ENCODE data around the gene PDZK1IP1.
"Not testable (repeated sequence)": the region's sequence is repeated elsewhere in the genome, so short reads cannot be mapped to it uniquely, and the experiment has no call there.

The PDZK1IP1 gene

GRCh38 chr1:47223174-47223920, 33.5 kb upstream of the PDZK1IP1 start:
- no peak for DNase-seq

DNA sequence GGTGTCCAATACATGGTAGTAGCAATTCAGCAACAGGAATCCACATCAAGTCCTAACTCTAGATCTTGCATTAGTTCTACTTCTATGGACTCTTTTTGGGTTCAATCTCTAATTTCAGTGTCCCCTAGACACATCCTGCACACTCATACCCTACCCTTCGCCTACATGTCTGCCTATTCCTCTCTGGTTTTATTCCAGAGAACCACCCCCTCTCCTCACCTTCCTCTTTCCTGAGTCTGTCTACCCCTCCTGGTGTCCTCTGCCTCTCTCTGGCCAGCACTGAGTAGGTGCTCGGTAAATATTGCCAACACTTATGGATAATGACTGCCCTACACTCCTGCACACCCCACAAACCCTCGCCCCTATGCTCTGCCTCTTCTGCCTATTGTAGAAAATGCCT, 32.6 kb upstream of the PDZK1IP1 start:
- no peak for DNase-seq

GRCh38 chr1:47219590-47220220, 29.9 kb upstream of the PDZK1IP1 start:
- DNase-seq: no peak

GRCh38 chr1:47219001-47219400, 29.2 kb upstream of the PDZK1IP1 start:
- no peak for DNase-seq

- DNase-seq: no peak
Measured at GRCh38 chr1:47216278-47217059, 26.6 kb upstream of the PDZK1IP1 start.

- no peak for DNase-seq
Measured at GRCh38 chr1:47215713-47216112, 25.9 kb upstream of the PDZK1IP1 start.

GRCh38 chr1:47214549-47214948, 24.7 kb upstream of the PDZK1IP1 start:
- DNase-seq: no peak

- DNase-seq: no peak
Measured at GRCh38 chr1:47213230-47213963, 23.6 kb upstream of the PDZK1IP1 start.

DNA sequence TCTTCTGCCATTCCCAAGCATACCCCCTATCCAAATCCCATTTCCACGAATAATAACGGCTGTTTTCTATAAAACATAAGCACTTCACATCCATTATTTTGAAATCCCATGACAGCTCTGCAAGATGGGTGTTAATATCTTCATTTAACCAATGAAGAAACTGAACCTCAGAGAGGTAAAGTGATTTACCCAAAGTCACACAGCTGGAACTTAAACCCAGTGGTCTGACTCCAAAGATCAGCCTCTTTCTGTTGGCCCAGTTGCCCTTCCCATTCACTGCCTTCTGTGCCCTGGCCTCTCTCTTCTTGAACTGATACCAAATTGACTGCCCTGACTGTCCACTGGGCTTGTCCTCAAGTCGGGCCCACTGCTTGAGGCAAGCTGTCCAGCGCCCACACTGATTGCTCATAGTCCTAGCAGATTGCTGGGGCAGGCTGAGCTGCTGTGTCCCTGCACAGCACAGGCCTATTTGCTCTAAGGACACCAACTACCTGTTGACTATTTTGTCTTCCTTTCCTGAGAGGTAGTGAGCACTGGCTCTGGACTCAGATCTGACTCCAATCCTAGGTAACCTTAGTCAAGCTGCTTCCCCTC, 22.9 kb upstream of the PDZK1IP1 start:
- no peak for DNase-seq

- no peak for DNase-seq
Measured at GRCh38 chr1:47211796-47212269, 22.0 kb upstream of the PDZK1IP1 start.

DNA sequence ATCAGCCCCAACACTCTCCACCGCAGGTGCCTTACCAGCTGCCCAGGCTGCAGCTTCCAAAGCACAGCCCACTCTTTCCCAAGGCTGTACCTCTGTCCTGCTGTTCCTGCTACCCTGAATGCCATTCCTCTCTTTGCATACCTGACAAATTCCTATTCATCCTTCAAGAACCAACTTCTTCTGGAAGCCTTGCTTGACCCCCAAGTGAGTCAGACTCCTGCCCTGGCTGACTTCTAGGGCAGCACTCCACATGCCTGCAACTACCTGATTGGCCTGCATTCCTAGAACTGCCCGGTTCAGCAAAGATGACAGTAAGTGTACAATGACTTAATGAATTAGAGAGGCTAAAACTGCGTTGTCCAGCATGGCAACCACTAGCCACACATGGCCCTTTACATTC, 20.8 kb upstream of the PDZK1IP1 start:
- DNase-seq: no peak

DNA sequence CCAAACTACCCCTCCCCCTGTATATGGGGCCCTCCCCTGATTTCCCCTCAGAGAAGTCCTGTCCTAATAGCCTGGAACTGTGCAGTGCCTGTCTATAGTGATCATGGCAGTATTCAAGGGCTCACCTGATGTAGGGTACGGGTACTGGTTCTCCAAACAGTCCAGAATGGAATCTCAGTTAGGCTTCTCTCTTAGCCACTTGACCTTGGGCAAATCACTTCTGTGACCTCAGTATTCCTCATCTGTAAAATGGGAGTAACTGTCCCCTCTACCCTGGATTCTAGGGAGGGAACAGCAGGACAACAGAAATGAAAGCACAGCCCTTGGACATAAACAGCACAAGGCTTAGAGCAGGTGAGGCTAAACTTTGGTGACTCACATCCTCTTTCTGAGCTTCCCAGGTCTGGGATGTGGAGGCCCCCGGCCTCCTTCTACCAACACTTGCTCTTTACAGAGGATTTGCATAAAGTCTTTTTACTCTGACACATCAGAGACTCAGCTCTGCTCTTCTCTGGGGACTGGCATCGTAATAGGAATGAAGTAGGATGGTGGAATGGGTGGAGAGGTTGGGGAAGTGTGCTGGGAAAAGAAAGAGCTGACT, 20.0 kb upstream of the PDZK1IP1 start:
- no peak for DNase-seq

DNA sequence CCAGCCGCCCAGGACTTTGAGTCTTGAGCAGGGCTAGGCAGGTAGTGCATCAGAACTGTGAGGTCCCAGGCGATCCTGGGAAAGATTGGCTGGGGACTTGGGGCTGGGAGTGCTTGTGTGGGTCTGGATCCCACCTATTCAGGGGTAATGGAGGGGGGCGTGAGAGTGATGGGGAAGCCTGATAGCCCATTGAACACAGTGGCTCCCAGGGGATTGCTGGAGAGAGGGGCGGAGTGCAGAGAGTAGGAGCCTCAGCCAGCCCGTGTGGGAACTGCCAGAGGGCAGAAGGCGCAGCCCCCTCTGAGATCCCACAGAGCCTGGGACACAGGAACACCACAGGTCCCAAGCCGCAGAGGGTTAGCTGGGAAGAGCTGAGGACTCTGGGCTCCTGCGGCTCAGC, 19.3 kb upstream of the PDZK1IP1 start:
- no peak for DNase-seq

DNA sequence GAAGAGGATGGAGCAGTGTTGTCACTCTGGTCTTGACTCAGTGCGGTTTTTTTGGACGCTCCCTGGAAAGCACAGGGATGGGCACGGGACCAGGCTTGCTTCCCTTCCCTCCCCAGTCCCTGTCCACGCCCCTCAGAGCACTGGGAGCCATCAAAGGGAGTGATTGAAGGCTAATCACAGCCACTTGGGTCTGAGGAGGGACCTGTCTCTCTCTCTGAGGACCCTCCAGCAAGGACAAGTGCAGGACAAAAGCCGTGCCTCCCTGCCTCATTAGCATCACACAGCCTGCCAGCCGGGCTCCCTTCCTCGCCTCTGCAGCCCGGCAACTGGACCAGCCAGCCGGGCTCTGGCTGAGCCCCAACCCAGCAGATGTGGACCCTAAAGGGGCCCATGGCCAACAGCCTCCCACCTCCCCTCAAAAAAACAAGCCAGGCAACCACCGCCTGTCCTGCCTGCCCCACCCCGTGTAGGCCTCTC, 18.6 kb upstream of the PDZK1IP1 start:
- DNase-seq: no peak

DNA sequence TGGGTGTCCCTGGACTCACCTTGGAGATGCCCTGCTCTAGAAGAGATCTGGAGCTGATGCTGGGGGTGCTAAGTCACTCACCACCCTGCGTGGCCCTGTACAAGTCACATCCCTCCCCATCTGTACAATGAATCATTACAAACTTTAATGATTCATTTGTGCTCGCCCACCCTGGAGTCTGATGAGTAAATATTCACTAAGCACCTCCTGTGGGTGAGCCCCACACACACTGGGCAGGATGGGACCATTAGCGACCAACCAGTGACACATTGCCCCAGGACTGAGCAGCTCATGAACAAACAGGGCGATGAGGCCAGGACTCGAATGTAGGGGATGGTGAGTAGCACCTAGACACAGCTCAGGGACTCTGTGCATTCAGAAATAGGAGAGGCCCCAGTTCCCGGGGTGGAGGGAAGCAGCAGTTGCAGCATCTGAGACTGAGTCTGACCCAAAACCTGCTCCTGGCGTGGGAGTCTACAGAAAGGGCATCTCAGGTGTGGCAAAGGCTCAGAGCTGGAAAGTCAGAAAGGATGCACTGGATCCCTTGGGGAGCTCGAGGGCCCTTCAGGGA, 18.1 kb upstream of the PDZK1IP1 start:
- DNase-seq: no peak

GRCh38 chr1:47205918-47206317, 16.1 kb upstream of the PDZK1IP1 start:
- no peak for DNase-seq

DNA sequence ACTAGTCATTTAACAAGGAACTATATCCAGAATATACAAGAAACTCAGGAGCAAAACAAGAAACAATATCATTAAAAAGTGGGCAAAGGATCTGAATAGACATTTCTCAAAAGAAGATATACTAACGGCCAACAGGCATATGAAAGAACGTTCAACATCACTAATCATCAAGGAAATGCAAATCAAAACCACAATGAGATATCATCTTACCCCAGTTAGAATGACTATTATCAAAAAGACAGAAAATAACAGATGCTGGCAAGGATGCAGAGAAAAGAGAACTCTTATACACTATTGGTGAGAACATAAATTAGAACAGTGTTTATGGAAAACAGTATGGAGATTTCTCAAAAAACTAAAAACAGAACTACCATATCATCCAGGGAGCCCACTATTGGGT, 13.7 kb upstream of the PDZK1IP1 start:
- DNase-seq: not testable (repeated sequence)

- no peak for DNase-seq
Measured at GRCh38 chr1:47201179-47201578, 11.3 kb upstream of the PDZK1IP1 start.

- DNase-seq: no peak
Measured at GRCh38 chr1:47198214-47198613, 8.4 kb upstream of the PDZK1IP1 start.

GRCh38 chr1:47196622-47197021, 6.8 kb upstream of the PDZK1IP1 start:
- DNase-seq: no peak

DNA sequence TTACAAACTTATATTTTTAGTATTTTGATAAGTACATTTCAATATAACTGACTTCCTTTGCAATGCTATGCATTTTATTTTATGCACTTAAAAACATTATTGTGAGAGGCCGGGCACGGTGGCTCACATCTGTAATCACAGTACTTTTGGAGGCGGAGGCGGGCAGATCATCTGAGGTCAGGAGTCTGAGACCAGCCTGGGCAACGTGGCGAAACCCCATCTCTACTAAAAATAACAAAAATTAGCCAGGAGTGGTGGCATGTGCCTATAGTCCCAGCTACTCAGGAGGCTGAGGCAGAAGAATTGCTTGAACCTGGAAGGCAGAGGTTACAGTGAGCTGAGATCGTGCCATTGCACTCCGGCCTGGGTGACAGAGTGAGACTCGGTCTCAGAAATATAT, 6.1 kb upstream of the PDZK1IP1 start:
- not testable (repeated sequence) for DNase-seq

GRCh38 chr1:47194311-47194710, 4.5 kb upstream of the PDZK1IP1 start:
- DNase-seq: no peak

All from NCI-H2171 (cell line).